H1 (cell line): ENCODE measurements around the gene BPGM. TPM values are rescaled to one million over a fixed set of nuclear protein-coding genes. Genes with fewer than 3 reads are reported as not detected.

Source experiments
- CTCF ChIA-PET: fragments of 300-600 bp; sonication (Branson Sonifier 250); formaldehyde crosslinking; loops from one replicate; lab custom pipeline; 2021; ENCODE audit not compliant: partially characterized antibody; lab: Charles Lee
- POLR2A ChIA-PET: fragments of 300-600 bp; sonication (Branson Sonifier 250); formaldehyde crosslinking; loops from one replicate; lab custom pipeline; 2021; ENCODE audit warnings: inconsistent platforms; ENCODE audit not compliant: partially characterized antibody; lab: Charles Lee
- DNase-seq, 2 experiments: peaks; one replicate each; pipeline versions ENCODE4 v3.0.0 to v3.0.0-alpha.2; 2010 to 2022; ENCODE audit warnings: low spot score in 2 of 2, low read depth in 1 of 2, mixed read lengths in 1 of 2
- FAIRE-seq: peaks from 2 replicates; lab custom pipeline; 2011; peaks lifted over from hg19 to GRCh38; lab: Jason Lieb, UNC
- H2AFZ ChIP-seq: 2 replicates; pipeline ENCODE4 v1.8.1; 2012; ENCODE audit warnings: low read length, inconsistent platforms
- H2AK5ac ChIP-seq: 2 replicates; pipeline ENCODE4 v1.6.1; 2013; ENCODE audit warnings: low read depth, low read length
- H2BK120ac ChIP-seq: replicated peaks from 2 replicates; pipeline ENCODE3; 2013; ENCODE audit warnings: low read depth, low read length, inconsistent platforms
- H2BK12ac ChIP-seq: 2 replicates; pipeline ENCODE4 v1.6.1; 2013; ENCODE audit warnings: low read depth, low read length
- H2BK15ac ChIP-seq: 2 replicates; pipeline ENCODE4 v1.6.1; 2013; ENCODE audit warnings: low read length
- H2BK20ac ChIP-seq: 2 replicates; pipeline ENCODE4 v1.6.1; 2013; ENCODE audit warnings: low read length
- H2BK5ac ChIP-seq: 2 replicates; pipeline ENCODE4 v1.6.1; 2013; ENCODE audit warnings: low read depth, low read length
- H3K14ac ChIP-seq: 2 replicates; pipeline ENCODE4 v1.6.1; 2013; ENCODE audit warnings: inconsistent platforms; ENCODE audit not compliant: insufficient read length
- H3K18ac ChIP-seq: 2 replicates; pipeline ENCODE4 v1.6.1; 2013; ENCODE audit warnings: low read length; ENCODE audit errors: extremely low read depth
- H3K23ac ChIP-seq: 2 replicates; pipeline ENCODE4 v1.6.1; 2013; ENCODE audit warnings: inconsistent platforms; ENCODE audit not compliant: insufficient read length
- H3K23me2 ChIP-seq: 2 replicates; pipeline ENCODE4 v1.6.1; 2013; ENCODE audit warnings: low read depth, low read length
- H3K27ac ChIP-seq: 2 replicates; pipeline ENCODE4 v1.6.1; 2011; ENCODE audit warnings: low read depth, low read length, inconsistent platforms
- H3K27me3 ChIP-seq, 4 experiments: replicated peaks in 1 of 4; 1 replicate in 1 of 4; 2 replicates in 3 of 4; pipeline versions ENCODE4 v1.6.1 to v1.8.1; 2011 to 2013; ENCODE audit warnings: low read length in 3 of 4, mild to moderate bottlenecking in 3 of 4, inconsistent platforms in 2 of 4, mixed read lengths in 2 of 4, moderate library complexity in 1 of 4; ENCODE audit not compliant: control insufficient read depth in 3 of 4, insufficient read depth in 3 of 4; ENCODE audit errors: extremely low read depth in 1 of 4
- H3K36me3 ChIP-seq, 4 experiments: 2 replicates each; pipeline versions ENCODE4 v1.6.1 to v1.8.1; 2011 to 2013; ENCODE audit warnings: mild to moderate bottlenecking in 4 of 4, low read length in 3 of 4, moderate library complexity in 2 of 4, control low read depth in 1 of 4, inconsistent platforms in 1 of 4; ENCODE audit not compliant: insufficient read depth in 4 of 4, control insufficient read depth in 2 of 4
- H3K4ac ChIP-seq: replicated peaks from 2 replicates; pipeline ENCODE3; 2013; ENCODE audit warnings: low read length, low read depth, mixed read lengths, inconsistent platforms; ENCODE audit not compliant: insufficient read length
- H3K4me1 ChIP-seq, 4 experiments: replicated peaks in 1 of 4; 1 replicate in 1 of 4; 2 replicates in 3 of 4; pipeline versions ENCODE4 v1.6.1 to v1.8.1; 2011 to 2013; ENCODE audit warnings: low read length in 3 of 4, inconsistent platforms in 2 of 4, mixed read lengths in 1 of 4; ENCODE audit not compliant: insufficient read depth in 4 of 4, control insufficient read depth in 3 of 4
- H3K4me2 ChIP-seq, 2 experiments: 2 replicates each; pipeline versions ENCODE4 v1.6.1 to v1.8.1; 2011 to 2013; ENCODE audit warnings: low read depth in 2 of 2, low read length in 2 of 2, control low read depth in 1 of 2, inconsistent platforms in 1 of 2, mild to moderate bottlenecking in 1 of 2; ENCODE audit not compliant: insufficient read depth in 1 of 2
- H3K4me3 ChIP-seq, 4 experiments: fragments of 200-600, 300-600 bp in 1 of 4; sonication (generic), shearing (Covaris generic), sonication (Bioruptor Twin) in 1 of 4; 2 replicates each; pipeline versions ENCODE4 v1.5.1 to v1.8.1; 2011 to 2016; ENCODE audit warnings: low read length in 4 of 4, low read depth in 3 of 4, control low read depth in 2 of 4, inconsistent platforms in 2 of 4, mild to moderate bottlenecking in 2 of 4, mixed read lengths in 1 of 4, moderate library complexity in 1 of 4; ENCODE audit not compliant: insufficient read depth in 2 of 4; ENCODE audit errors: extremely low read depth in 1 of 4
- H3K56ac ChIP-seq: replicated peaks from 2 replicates; pipeline ENCODE3; 2013; ENCODE audit warnings: low read depth, mild to moderate bottlenecking, mixed read lengths, low read length, inconsistent platforms; ENCODE audit not compliant: insufficient read length
- H3K79me1 ChIP-seq: 2 replicates; pipeline ENCODE4 v1.6.1; 2013; ENCODE audit warnings: low read depth, low read length, control low read depth
- H3K79me2 ChIP-seq, 2 experiments: 2 replicates each; pipeline versions ENCODE4 v1.6.1 to v1.8.1; 2012 to 2013; ENCODE audit warnings: low read length in 2 of 2, mild to moderate bottlenecking in 2 of 2, inconsistent platforms in 1 of 2; ENCODE audit not compliant: insufficient read depth in 2 of 2, control insufficient read depth in 1 of 2
- H3K9ac ChIP-seq, 4 experiments: replicated peaks in 1 of 4; 1 replicate in 1 of 4; 2 replicates in 3 of 4; pipeline versions ENCODE4 v1.6.1 to v1.8.1; 2011 to 2013; ENCODE audit warnings: low read depth in 3 of 4, low read length in 3 of 4, control low read depth in 2 of 4, mild to moderate bottlenecking in 2 of 4, moderate library complexity in 2 of 4, inconsistent platforms in 1 of 4; ENCODE audit errors: extremely low read depth in 1 of 4
- H3K9me3 ChIP-seq, 2 experiments: 2 replicates each; pipeline versions ENCODE4 v1.6.1 to v1.8.1; 2012 to 2013; ENCODE audit warnings: mild to moderate bottlenecking in 2 of 2, moderate library complexity in 2 of 2, control low read depth in 1 of 2, inconsistent platforms in 1 of 2, low read depth in 1 of 2, low read length in 1 of 2, mixed read lengths in 1 of 2; ENCODE audit not compliant: insufficient read depth in 2 of 2
- H4K20me1 ChIP-seq, 2 experiments: replicated peaks in 1 of 2; 2 replicates each; pipeline versions ENCODE3 to v1.8.1; 2011 to 2013; ENCODE audit warnings: inconsistent platforms in 2 of 2, low read length in 2 of 2, mild to moderate bottlenecking in 1 of 2; ENCODE audit not compliant: insufficient read depth in 2 of 2, control insufficient read depth in 1 of 2
- H4K5ac ChIP-seq: 2 replicates; pipeline ENCODE4 v1.6.1; 2013; ENCODE audit warnings: low read length, low read depth, mixed read lengths, inconsistent platforms; ENCODE audit not compliant: insufficient read length
- H4K8ac ChIP-seq: 2 replicates; pipeline ENCODE4 v1.8.0; 2013; ENCODE audit warnings: mild to moderate bottlenecking, moderate library complexity, low read length, inconsistent platforms; ENCODE audit not compliant: insufficient read depth; ENCODE audit errors: extremely low read depth
- H4K91ac ChIP-seq: replicated peaks from 2 replicates; pipeline ENCODE3; 2013; ENCODE audit warnings: low read length, mixed read lengths, inconsistent platforms; ENCODE audit not compliant: insufficient read length
- CTCF ChIP-seq, 3 experiments: IDR thresholded peaks; 1 replicate in 2 of 3; 2 replicates in 1 of 3; pipeline versions ENCODE4 v1.5.1 to v1.6.1; 2011; ENCODE audit warnings: low read length in 3 of 3, mild to moderate bottlenecking in 3 of 3, inconsistent platforms in 2 of 3, low read depth in 1 of 3, moderate library complexity in 1 of 3; ENCODE audit not compliant: insufficient read depth in 1 of 3; ENCODE audit errors: control extremely low read depth in 1 of 3
- MAX ChIP-seq: IDR thresholded peaks from 2 replicates; pipeline ENCODE4 v1.6.1; 2012; ENCODE audit warnings: inconsistent platforms
- RAD21 ChIP-seq, 2 experiments: IDR thresholded peaks in 1 of 2; conservative IDR thresholded peaks in 1 of 2; 2 replicates each; pipeline ENCODE4 v1.6.1; 2011; ENCODE audit warnings: low read depth in 2 of 2, low read length in 2 of 2, improper control_type of control experiment in 1 of 2, inconsistent platforms in 1 of 2, mild to moderate bottlenecking in 1 of 2, moderate library complexity in 1 of 2
- RXRA ChIP-seq: IDR thresholded peaks from 2 replicates; pipeline ENCODE4 v1.6.1; 2011; ENCODE audit warnings: low read depth, mild to moderate bottlenecking, low read length, moderate library complexity; ENCODE audit not compliant: insufficient read depth
- WGBS, 2 experiments: shearing (Covaris generic) in 1 of 2; methylation state at CpG; one replicate each; pipeline versions ENCODE4 v1.1.6 to v1.1.7; 2013 to 2015; ENCODE audit warnings: low lambda C conversion rate in 2 of 2, mixed read lengths in 2 of 2, inconsistent platforms in 1 of 2, low coverage in 1 of 2, missing lambda C conversion rate in 1 of 2; ENCODE audit not compliant: insufficient replicate concordance in 2 of 2, insufficient coverage in 1 of 2, insufficient read length in 1 of 2; ENCODE audit errors: extremely low coverage in 1 of 2, missing lambda C conversion rate in 1 of 2; 5-methylcytosine and 5-hydroxymethylcytosine counted together
- polyA plus RNA-seq, 7 experiments: library from polyadenylated mRNA; depleted of rRNA in 3 of 7; stranded (reverse) in 5 of 7; unstranded in 2 of 7; fragments of >200 nt in 5 of 7; fragments of 200-250 nt in 2 of 7; gene quantifications; 1 replicate in 5 of 7; 2 replicates in 1 of 7; 4 replicates in 1 of 7; pipeline versions ENCODE4 v1.2.1 to v1.2.3, GENCODE V29; 2011 to 2013; ENCODE audit warnings: missing spikeins in 2 of 7, mixed read lengths in 2 of 7
- total RNA-seq: library from RNA; stranded (reverse); fragmentation: NEBNext Ultra II Directional; extraction: Animal tissue kit (Norgen Biotek cat#: 25700); gene quantifications from 2 replicates; pipeline ENCODE4 v1.2.1, GENCODE V29; 2021

The BPGM gene
- total and polyA plus RNA-seq, 2 of the 8 experiments (the other 6 are each of a cell fraction or from before 2014, with no cell fraction given): 9.7 to 15.3 TPM

GRCh38 chr7:134701272-134701671 lies 54.6 kb downstream of the BPGM start:
- TF ChIP-seq RXRA: no peak
- peak in 2 of 3 experiments; percentile 61 to 66; a peak in 3 of 4 replicates for TF ChIP-seq CTCF (IDR thresholded peaks at IDR 0.05; ENCODE audit: control extremely low read depth in 1 of 3, insufficient read depth in 1 of 3, low read depth in 1 of 3, low read length in 3 of 3)
- no peak for TF ChIP-seq MAX
- TF ChIP-seq RAD21 (IDR thresholded peaks at IDR 0.05 in 1 of 2, conservative IDR thresholded peaks at IDR 0.05 in 1 of 2; ENCODE audit: low read depth in 2 of 2, low read length in 2 of 2): peak; percentile 62 to 71
- POLR2A ChIA-PET: interaction anchor here (0.8 to 3.8 kb wide), 2 partner anchors 56 to 71 kb away, joined by 3 to 10 read pairs; partner anchors contain the start of gene BPGM
- peak; percentile 76 for FAIRE-seq
- Histone ChIP-seq H3K4me3 (no peak overlapping the region), H3K27me3 (no peaks in the 10 kb centered on the region), H3K79me2 (no peaks in the 10 kb centered on the region), H4K8ac (no peak overlapping the region), H2BK15ac (no peak overlapping the region), H3K56ac (no peak overlapping the region), H2AK5ac (no peak overlapping the region), H3K18ac (no peak overlapping the region), H4K91ac (no peak overlapping the region), H3K4me2 (no peak overlapping the region), H3K14ac (no peak overlapping the region), H3K4ac (no peak overlapping the region), H4K20me1 (no peaks in the 10 kb centered on the region), H3K79me1 (no peaks in the 10 kb centered on the region), H2BK20ac (no peak overlapping the region; the same call in 1 of the 2 replicates), H3K27ac (no peak overlapping the region), H3K9me3 (no peaks in the 10 kb centered on the region), H4K5ac (no peak overlapping the region), H3K23me2 (no peaks in the 10 kb centered on the region), H2BK12ac (no peak overlapping the region), H3K9ac (no peak overlapping the region), H2AFZ (no peak overlapping the region), H3K36me3 (no peaks in the 10 kb centered on the region), H3K4me1 (peaks cover 0 to 7% (median 4%) of the 10 kb centered on the region in 4 experiments; a peak in 3 of 7 replicates), H2BK120ac (no peak overlapping the region), H3K23ac (no peak overlapping the region), H2BK5ac (no peak overlapping the region)
- DNase-seq: no peak
- CTCF ChIA-PET: interaction anchor here (0.8 to 6.8 kb wide), 26 partner anchors 10 to 244 kb away, joined by 3 to 82 read pairs (median 5); no protein-coding TSS in a partner anchor
- 93% methylated on average over 2 of the region's 2 CpGs; no CpG with 5 or more reads in 1 of the 2 experiments for WGBS, 2 experiments
